Activated CD4-positive, alpha-beta T cell treated with anti-CD3 and anti-CD28 coated beads for 24 hours (primary cell): ENCODE results near the gene TSEN54.

Experiments used
- DNase-seq, 2 donors: peaks; one replicate each; pipeline ENCODE4 v3.0.0-alpha.2; 2020; ENCODE audit warnings: low read depth in 2 of 2

TSEN54 gene

GRCh38 chr17:75565618-75566017, 49.3 kb downstream of the TSEN54 start:
- DNase-seq: no peak

- no peak for DNase-seq
Measured at GRCh38 chr17:75566416-75566815, 50.1 kb downstream of the TSEN54 start.

- no peak for DNase-seq
Measured at GRCh38 chr17:75566834-75567233, 50.5 kb downstream of the TSEN54 start.

GRCh38 chr17:75568412-75569255, 52.3 kb downstream of the TSEN54 start:
- no peak for DNase-seq

- DNase-seq: no peak
Measured at GRCh38 chr17:75570034-75570676, 53.8 kb downstream of the TSEN54 start.

GRCh38 chr17:75570772-75571171, 54.4 kb downstream of the TSEN54 start:
- DNase-seq: no peak

GRCh38 chr17:75571197-75571884, 55.0 kb downstream of the TSEN54 start:
- no peak for DNase-seq

GRCh38 chr17:75571885-75572215, 55.5 kb downstream of the TSEN54 start:
- DNase-seq: no peak

GRCh38 chr17:75572713-75573539, 56.6 kb downstream of the TSEN54 start:
- no peak for DNase-seq

- DNase-seq: no peak
Measured at GRCh38 chr17:75573540-75573957, 57.2 kb downstream of the TSEN54 start.

- no peak for DNase-seq
Measured at GRCh38 chr17:75573994-75574393, 57.7 kb downstream of the TSEN54 start.
